MM.1S (cell line): ENCODE results near the gene MAT2A.

Experiments
- EZH2 ChIP-seq: fragments of 300-600 bp; sonication (generic); optimal IDR thresholded peaks from 2 replicates; pipeline ENCODE3; 2017; ENCODE audit warnings: low read depth, mild to moderate bottlenecking, antibody characterized with exemption, low read length, mixed read lengths
- EZH2phosphoT487 ChIP-seq: fragments of 300-600 bp; sonication (generic); IDR thresholded peaks from 2 replicates; pipeline ENCODE4 v1.6.1; 2018; ENCODE audit warnings: antibody characterized with exemption, low read length
- TF ChIP-seq, protein P1 (sequence below): fragments of 300-600 bp; sonication (generic); IDR thresholded peaks from 2 replicates; pipeline ENCODE4 v1.5.1; 2016; ENCODE audit warnings: antibody characterized with exemption, low read length, mixed read lengths

DNA sequence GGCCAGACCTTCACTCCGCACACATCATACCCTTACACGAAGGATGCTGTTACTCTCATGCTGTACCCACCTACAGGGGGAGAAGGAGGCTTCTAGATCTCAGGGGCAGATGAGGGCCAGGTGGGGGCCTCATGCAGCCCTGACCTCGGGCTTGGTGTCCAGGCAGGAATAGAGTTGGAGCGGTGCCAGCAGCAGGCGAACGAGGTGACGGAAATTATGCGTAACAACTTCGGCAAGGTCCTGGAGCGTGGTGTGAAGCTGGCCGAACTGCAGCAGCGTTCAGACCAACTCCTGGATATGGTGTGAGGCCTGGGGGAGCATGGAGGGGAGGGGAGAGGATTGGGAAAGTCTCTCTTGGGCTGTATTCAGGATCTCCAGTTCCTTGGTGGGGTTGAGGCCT, 52.6 kb downstream of the MAT2A start:
- TF ChIP-seq, protein P1, sequence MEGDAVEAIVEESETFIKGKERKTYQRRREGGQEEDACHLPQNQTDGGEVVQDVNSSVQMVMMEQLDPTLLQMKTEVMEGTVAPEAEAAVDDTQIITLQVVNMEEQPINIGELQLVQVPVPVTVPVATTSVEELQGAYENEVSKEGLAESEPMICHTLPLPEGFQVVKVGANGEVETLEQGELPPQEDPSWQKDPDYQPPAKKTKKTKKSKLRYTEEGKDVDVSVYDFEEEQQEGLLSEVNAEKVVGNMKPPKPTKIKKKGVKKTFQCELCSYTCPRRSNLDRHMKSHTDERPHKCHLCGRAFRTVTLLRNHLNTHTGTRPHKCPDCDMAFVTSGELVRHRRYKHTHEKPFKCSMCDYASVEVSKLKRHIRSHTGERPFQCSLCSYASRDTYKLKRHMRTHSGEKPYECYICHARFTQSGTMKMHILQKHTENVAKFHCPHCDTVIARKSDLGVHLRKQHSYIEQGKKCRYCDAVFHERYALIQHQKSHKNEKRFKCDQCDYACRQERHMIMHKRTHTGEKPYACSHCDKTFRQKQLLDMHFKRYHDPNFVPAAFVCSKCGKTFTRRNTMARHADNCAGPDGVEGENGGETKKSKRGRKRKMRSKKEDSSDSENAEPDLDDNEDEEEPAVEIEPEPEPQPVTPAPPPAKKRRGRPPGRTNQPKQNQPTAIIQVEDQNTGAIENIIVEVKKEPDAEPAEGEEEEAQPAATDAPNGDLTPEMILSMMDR, result no peak
- TF ChIP-seq EZH2 (no peak), EZH2phosphoT487 (no peak)
